ENCODE data around the gene OR6J1.

DNA sequence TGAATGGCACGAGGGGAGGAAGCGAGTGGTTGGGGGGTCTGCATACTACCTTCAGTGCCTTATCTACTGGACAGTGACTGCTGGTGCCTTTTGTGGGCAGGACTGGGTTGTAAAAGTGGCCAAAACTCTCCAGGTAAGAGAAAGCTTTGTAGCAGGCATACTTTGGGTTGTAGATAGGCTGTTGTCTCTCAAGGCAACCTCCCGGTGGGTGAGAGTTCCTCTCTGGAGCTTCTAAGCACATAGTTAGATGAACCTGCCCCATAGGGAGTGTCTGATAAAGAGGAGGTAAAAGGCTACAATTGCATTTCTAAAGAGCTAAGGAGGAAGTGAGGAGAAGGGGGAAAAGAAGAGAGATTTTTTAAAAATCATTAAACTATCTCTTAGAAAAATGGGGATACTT lies 51.0 kb downstream of the OR6J1 start:
- no peak for TF ChIP-seq USF1 (CRISPR knock-in tag; IDR thresholded peaks at IDR 0.05)
- TF ChIP-seq POLR2AphosphoS5 (IDR thresholded peaks at IDR 0.05; ENCODE audit: control insufficient read depth, insufficient read depth, low read depth, low read length): no peak
- TF ChIP-seq BDP1 (IDR thresholded peaks at IDR 0.05; ENCODE audit: insufficient read depth, insufficient read length): no peak
- no peak for TF ChIP-seq MLLT1 (IDR thresholded peaks at IDR 0.05)
- TF ChIP-seq SREBF2 (CRISPR knock-in tag; IDR thresholded peaks at IDR 0.05): no peak
- TF ChIP-seq TBP (optimal IDR thresholded peaks at IDR 0.05; ENCODE audit: low read depth, low read length): no peak
- TF ChIP-seq TARDBP (IDR thresholded peaks at IDR 0.05): no peak
- no peak for TF ChIP-seq NFYB (IDR thresholded peaks at IDR 0.05; ENCODE audit: extremely low read depth, insufficient read length)
